NCI-H2227 (cell line): ENCODE measurements around the gene AMIGO2.

Source experiments
- DNase-seq: peaks from one replicate; lab custom pipeline; 2025; ENCODE audit not compliant: unreplicated experiment; lab: John Stamatoyannopoulos, UW

AMIGO2 gene

DNA sequence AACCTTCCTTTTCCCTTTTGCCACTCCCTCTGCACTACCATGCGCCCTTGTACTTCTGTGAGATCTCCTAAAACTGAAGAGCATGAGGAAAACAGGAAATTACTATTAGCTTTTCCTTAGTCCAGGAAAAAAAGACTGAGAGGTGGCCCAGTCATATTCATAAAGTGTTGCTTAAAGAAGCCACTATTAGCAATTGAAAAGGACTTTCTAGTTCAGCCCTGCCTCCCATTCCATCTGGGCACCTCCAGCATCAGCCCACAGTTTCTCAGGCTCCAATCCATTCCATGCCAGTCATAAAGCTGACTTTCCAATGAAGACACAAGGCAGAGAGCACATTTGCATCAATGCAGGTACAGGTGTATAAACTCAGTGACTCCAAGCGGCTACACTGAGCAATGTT lies 19.9 kb upstream of the AMIGO2 start:
- DNase-seq, result no peak

DNA sequence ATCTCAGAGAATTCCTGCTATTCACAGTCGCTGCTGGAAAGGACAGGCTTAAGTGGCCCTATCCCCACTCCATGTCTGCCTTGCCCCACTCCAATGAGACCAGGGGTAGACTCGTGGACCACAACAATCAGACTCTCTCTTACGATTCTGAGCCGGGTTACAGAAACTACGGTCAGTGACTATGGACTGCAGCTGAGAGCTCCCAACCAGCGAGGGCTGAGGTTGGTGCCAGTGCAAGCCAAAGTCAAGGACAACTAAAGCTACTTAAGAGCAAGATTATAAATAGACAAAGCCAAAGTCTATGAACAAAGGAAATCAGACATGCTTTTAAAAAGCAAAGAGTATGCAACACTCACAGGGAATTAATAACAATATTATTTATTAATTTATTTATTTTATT lies 18.3 kb upstream of the AMIGO2 start:
- DNase-seq, result no peak

DNA sequence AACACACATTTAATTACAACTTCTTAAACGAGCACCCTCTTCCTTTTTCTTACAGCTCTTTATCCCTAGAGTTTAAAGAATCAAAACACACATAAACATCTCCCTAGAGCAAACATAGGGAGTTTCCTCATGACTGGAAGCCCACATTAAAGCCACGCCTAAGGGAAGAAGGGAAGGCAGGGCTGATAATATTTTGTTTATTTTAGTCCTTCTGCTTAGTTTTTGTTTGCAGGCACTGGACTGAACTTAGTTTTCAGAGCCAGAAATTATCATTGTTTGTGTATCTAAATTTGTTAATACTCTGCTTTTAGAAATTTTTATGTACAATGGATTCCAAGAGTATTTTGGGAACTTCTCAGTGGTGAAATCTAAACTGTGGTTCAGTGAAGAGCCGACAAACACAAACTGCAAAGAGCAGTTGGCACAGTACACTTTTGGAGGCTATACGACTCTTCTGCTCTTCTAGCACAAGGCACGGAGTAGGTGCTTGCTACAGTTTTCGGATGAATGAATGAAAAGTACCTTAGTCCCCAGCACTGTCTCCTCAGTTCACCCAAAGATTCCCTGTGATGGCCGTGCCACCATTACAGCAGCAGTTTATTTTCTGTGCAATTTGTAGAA lies 17.6 kb upstream of the AMIGO2 start:
- DNase-seq, result no peak

DNA sequence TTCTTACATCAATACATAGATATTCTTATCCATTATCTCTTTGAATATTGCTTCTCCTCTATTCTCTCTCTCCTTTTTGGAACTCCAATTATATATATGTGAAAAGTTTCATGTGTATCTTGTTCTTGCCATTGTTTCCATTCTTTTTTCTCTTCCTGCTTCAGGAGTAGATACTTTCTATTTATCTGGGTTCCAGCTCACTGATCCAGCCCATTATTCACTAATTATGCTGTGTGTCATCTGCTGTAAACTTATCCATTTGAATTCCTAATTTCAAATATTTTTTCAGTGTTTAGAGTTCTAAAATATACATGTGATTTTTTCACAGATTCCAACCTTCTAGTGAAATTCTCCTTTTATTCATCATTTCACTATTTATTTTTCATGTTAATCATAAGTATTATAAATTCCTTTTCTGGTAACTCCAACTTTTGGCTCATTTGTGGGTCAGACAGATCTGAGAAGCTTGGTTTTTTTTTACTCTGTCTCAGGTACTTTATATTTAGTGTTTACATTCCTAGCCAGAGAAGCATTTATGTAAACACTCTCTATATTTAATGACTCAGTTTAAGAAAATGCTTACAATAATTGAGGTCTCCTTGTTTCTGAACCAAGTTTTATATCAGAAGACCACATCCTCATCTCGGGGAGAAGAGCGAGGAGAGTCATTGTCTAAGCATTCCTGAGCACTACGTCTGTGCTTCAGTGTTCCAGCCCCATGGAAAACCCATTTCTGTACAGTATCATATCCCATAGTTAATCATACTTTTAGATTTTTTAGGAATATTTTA lies 15.9 kb upstream of the AMIGO2 start:
- no peak for DNase-seq

DNA sequence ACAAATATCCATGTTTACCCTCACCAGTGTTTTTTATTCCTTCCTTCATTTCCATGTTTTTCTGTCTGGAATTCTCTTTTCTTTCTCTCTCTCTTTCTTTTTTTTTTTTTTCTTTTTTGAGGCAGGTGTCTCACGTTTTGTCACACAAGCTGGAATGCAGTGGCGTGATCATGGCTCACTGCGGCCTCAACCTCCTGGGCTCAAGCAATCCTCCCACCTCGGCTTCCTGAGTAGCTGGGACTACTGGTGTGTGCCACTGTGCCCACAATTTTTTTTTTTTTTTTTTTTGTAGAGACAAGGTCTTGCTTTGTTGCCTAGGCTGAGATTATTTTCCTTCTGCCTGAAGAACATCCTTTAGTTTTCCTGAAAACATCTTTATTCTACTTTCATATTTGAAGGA lies 15.0 kb upstream of the AMIGO2 start:
- no peak for DNase-seq

DNA sequence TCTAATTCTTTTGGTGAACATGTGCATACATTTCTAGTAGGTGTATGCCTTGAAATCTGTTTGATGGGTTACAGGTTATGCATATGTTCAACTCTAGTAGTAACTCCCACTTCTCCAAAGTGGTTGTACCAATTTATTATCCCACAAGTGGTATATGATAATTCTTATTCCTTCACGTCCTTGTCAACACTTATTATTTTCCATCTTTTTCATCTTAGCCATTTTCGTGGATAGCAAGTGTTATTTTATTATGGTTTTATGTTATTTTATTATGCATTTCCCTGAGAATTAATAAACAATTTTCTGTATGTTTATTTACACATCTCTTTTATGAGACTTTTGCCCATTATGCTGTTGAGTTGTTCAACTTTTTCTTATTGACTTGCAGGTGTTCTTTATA lies 11.2 kb upstream of the AMIGO2 start:
- DNase-seq, result no peak

DNA sequence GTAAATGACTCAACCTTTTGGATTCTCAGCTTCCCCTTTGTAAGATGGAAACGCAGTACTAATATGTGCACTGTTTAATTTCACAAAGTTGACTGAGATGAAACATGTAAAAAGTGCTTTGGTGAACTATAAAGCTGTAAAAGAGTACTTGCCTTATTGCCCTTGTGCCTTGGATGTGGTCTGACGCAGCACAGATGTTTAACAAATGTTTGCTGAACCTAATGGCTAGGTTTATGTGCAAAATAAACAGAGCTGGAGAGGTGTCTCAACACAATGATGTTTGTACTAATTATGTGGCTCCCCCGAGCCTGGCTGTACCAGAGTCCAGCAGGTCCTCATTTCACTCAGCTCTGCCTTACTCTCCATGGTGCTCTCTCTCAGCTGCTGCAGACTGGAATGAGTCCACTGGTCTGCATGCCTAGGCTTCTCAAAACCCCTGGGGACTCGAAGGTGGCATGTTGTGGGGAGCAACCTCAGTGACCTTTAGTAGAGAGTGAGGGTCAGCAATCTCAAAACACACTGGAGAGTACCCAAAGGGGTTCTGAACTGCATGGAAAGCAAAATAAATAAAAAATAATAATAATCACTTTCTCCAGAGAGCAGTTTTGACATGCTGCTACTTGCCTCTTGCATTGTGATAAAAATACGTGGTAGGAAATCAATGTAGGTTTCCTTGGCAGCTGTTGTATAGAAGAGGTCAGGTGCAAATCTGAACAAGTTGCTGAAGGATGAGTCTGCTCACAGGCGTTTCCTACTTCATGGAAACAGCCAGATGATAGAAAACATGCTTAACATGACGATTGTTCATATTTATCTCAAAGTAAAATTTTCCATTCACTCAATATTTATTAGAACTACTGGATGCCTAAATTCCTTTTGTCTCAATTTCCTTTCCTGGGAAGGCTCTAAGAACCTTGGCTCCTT lies 8.5 kb upstream of the AMIGO2 start:
- peak; percentile 64 for DNase-seq

DNA sequence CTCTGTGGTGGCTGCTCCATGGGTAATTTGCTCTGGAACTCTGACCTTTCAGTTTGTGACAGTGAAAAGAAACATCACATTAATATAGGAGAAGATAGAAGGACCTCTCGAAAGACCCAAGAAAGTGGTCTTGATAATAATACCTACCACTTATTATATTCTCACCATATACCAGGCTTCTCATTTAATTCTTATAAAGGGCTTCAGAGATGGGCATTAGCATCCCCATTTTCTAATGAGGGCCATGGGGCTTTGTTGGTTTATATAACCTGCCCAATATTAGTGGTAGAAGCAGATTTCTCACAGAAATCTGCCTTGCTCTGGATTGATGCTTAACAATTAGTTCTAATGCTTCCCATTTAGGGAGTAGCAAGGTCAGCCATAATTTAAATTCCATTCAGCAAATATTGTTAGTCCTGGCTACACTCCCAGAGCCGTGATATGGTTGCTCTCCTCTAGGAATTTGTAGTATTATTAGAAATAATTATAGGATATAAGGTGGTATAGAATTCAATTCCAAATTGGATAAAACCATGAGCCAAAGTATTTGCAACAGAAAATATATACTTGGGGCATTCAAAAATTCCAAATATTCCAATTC lies 7.4 kb upstream of the AMIGO2 start:
- DNase-seq, result peak; percentile 64

DNA sequence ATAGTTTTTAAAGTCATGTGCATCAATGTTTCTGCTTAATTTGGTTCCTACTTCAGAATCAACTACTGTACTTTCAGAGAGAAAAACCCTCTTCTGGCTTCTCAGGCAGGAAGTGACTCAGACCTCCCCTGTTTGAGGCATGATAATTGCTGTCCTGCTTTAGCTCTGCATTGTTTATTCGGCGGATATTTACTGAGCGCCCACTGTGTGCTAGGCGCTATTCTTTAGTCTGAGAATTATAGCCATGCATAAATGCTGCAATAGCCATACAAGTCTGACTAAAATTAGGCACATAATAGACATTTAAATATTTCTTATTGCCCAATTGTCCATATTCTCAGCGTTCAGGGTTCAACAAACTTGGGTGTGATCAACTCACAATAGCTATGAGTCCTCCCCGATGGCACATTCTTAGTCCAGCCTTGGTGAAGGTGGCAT lies 6.1 kb upstream of the AMIGO2 start:
- no peak for DNase-seq

DNA sequence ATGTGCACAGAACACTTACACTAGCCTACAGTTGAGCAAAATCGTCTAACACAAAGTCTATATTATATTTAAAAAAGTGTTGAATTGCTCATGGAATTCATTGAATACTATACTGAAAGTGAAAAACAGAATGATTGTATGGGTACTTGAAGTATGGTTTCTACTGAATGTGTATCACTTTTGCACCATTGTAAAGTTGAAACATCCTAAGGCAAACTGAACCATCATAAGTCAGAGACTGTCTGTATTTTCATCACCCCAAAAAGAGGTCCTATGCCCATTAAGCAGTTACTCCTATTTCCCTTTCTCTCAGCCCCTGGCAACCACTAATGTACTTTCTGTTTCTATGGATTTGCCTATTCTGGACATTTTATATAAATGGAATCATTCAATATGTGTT lies 4.4 kb upstream of the AMIGO2 start:
- no peak for DNase-seq

DNA sequence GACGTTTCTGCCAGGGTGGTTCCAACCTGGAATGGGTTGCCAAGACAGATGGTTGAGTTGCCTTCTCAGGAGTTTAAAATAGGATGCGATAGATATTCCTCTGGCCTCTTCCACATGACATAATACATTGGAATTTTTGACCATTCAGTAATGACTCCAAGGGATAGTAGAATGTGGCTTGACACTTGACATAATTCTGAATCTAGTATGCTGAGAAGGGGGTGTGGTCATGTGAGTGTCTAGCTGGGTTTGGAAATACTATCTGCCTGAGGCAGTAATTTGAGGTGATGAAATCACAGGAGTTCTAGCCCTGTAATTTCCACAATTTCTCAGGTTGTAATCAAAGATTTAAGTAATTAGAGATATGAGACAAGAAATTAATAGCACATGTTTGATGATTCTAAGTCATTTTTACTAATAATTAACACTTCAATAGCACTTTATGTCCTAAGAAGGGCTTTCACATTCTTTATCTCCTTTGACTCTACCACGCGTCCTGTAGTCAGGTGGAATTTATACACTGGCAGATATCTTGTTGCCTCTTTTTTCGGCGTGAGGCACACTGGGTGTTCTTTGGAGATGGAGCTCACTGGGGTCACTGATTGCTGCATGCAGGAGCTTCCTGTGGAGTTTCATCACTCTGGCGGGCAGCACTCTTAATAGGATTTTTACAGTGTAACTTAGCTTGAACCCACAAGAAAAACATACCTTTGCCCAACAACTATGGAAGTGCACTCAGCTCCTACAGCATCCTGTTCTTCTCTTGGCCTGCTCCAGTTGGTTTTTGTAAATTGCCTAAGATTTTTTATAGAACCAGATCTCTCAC lies 3.2 kb upstream of the AMIGO2 start:
- no peak for DNase-seq

DNA sequence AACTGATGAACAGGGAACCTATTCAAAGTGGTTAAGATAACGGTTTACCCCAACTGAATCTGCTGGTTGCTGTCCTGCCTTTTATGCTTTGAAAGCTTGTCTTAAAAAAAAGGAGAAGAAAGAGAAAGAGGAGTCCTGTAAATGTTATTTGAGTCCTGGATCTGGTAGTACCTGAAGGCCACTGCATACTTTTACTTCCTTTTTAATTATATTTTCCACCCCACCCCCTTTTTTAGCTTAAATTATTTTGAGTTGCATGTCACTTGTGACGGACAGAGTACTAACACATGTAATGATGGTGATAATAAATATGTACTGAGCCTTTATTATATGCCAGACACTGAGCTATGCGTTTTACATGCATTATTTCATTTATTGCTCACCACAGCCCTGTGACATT lies 2.5 kb upstream of the AMIGO2 start:
- DNase-seq, result no peak

DNA sequence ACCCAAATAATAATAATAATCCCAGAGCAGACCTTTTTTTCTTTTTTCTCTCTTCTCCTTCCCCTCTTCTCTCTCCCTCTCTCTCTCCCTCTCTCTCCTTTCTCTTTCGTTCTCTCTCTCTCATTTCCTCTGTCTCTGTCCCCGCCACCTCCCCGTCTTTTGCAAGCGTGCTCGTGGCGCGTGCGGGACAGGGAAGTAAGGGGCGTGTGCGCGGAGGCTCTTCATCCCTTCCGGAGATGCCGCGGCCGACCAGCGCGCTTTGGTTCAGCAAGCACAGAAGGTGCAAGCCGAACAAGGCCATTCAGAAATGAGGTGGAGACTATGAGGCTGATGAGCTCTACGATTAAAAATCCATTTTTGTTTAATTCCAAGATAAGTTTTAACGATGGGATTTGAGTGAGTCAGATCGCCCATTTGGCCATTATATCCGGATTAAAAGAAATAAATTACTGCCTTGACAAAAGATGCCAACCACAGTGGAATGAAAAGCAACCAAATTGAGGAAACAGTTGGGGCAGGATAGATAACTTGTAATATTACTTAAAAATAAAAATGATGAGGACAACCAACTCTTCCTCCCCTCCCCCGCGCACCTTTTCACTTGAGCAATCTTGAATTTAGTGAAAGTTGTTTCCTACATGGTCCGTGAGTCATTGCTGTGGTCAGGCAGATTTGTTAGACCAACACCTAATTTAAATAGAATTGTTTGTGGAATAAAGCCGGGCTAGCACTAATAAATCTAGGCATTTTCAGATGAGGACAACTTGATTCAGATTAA lies 1.2 kb upstream of the AMIGO2 start:
- DNase-seq, result peak; percentile 14

DNA sequence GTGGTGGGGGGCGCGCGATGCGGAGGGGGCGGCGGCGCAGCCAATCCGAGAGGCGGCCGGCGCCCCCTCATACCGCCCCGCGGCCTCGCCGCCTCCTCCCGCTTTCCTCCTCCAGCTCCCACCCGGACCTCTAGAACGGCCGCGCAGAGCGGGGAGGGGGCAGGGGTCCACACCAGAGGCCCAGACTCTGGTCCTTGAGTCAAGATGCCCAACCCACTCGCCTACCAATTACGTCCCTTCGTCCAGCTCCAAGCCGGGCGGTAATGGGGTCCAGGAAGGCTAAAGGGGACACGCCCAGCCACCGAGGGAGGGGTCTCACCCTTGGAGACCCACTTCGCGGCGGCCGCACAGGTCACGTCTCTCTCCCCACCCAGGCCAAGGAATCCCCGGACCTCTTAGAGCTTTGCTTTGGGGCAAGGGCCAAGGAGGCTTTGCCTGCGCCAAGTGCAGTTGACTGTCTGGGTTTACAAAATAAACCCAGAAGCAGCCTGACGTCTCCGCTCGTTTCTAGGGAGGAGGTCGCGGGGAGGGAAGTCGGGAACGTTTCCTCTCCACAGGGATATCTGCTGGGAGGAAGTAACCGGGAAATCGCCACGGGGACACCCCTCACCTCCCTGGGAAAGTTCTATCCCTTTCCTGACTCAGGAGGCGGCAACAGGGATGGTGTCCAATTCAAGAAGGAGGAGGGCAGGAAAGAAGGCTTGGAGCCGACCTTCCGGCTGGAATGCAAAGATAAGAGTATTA lies 394 bp upstream of the AMIGO2 start:
- DNase-seq, result peak; percentile 21

DNA sequence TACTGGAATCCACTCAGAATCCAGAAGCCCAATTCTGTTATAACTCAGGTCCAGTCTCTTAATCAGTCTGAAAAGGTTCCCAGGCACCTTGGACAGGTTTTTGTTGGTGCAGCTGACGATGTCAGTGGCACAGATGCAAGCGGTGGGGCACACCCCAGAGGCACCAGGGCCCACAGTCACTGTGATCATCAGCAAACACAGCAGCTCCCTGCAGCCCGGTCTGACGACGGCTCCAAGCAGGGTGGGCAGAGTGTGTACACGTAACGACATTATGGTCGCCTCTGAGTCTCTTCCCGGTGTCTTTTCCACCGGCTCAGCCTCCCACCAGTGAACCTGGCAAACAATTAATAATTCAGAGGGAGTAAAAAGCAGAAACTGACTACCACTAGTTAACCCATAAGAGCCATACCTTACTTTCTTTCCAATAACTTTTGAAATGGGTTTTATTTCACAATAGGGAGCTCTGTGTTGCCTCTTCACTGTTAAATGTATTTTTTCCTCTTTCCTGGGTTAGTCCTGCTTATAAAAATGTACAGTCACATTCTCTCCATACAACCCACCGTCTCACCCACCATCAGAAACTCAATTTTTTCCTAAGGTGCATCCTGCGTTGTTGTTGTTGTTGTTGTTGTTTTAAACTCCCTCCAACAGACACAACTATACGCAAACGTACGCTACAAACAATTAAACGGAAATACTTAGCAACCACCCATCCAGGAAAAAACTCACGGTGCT lies 859 bp downstream of the AMIGO2 start:
- DNase-seq, result peak; percentile 21

DNA sequence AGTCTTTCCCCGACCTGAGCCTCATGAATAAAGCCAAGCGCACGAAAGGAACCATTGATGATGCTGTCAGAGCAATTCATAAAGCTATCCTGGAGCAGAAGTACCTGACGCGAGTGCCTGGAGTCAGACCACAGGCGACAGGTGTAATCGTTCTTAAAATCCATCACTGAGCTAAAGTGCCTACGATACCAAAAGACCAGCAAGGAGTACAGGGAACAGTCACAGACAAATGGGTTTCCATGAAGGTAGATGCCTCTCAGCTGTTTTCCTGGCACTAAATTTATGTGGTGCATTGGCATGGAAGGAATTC lies 1.7 kb downstream of the AMIGO2 start:
- DNase-seq, result no peak

DNA sequence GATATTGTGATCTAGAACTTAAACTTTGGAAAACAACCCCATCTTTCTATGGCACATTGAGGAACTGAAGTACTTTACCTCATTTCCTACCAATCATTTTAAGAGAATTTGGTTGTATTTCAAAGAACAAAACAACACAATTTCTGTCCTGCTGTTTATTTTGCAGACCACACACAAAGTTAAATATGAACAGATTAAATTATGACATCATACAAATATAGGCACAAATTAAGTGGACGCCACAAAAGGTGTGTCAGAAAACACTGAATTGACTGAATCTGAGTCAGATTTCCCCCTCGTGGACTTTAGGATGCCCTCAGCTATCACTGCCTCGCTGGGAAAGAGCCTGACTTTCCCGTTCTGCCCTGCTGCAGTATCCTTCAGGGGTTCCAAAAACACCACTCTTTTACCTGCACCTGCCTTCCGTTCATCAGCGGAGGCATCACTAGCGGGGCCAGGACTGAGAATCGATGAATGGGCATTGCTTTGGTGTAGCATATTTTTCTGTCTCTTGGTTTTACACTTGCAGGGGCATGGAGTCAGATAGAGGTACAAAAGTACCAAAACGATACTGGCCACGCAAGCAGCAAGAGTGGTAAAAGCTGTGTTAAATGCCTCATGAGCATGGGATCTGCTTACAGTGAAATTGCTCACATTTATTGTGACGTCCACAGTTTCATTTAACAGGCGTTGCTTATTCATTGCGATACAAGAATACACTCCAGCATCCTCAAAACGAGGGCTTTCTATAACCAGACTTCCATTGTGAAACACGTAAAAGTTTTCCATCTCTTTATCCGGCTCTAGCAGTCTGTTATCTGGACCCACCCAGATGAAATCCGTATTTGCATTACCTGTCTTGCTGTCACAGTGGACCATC lies 2.3 kb downstream of the AMIGO2 start:
- DNase-seq, result no peak
